H9 (cell line): Measurements from ENCODE around the gene PLEKHM1. TPM values are rescaled to one million over a fixed set of nuclear protein-coding genes. Genes with fewer than 3 reads are reported as not detected.

ENCODE experiments used
- DNase-seq: peaks from one replicate; pipeline ENCODE4 v3.0.0-alpha.2; 2017
- H2AFZ ChIP-seq: one replicate; pipeline ENCODE4 v1.6.1; 2013; ENCODE audit warnings: mild to moderate bottlenecking, low read length, control low read depth, moderate library complexity
- H2AK5ac ChIP-seq: 2 replicates; pipeline ENCODE4 v1.6.1; 2013; ENCODE audit warnings: low read length, control low read depth, mixed read lengths; ENCODE audit not compliant: insufficient read length
- H2BK120ac ChIP-seq: one replicate; pipeline ENCODE4 v1.6.1; 2013; ENCODE audit warnings: low read depth, mild to moderate bottlenecking, low read length, control low read depth, inconsistent platforms; ENCODE audit not compliant: poor library complexity, severe bottlenecking
- H2BK12ac ChIP-seq: 2 replicates; pipeline ENCODE4 v1.6.1; 2013; ENCODE audit warnings: low read length, control low read depth, mixed read lengths, low read depth; ENCODE audit not compliant: insufficient read length
- H2BK15ac ChIP-seq: 2 replicates; pipeline ENCODE4 v1.6.1; 2013; ENCODE audit warnings: low read depth, low read length, control low read depth
- H2BK20ac ChIP-seq: one replicate; pipeline ENCODE4 v1.6.1; 2013; ENCODE audit warnings: low read depth, mild to moderate bottlenecking, low read length, control low read depth, inconsistent platforms; ENCODE audit not compliant: poor library complexity, severe bottlenecking
- H2BK5ac ChIP-seq: 2 replicates; pipeline ENCODE4 v1.6.1; 2013; ENCODE audit warnings: low read length, control low read depth, mixed read lengths; ENCODE audit not compliant: insufficient read length
- H3K14ac ChIP-seq: 2 replicates; pipeline ENCODE4 v1.6.1; 2013; ENCODE audit warnings: low read length, control low read depth; ENCODE audit not compliant: insufficient read depth
- H3K18ac ChIP-seq: 2 replicates; pipeline ENCODE4 v1.6.1; 2013; ENCODE audit warnings: low read depth, mild to moderate bottlenecking, mixed read lengths, low read length, control low read depth; ENCODE audit not compliant: insufficient read length
- H3K23ac ChIP-seq: 2 replicates; pipeline ENCODE4 v1.6.1; 2013; ENCODE audit warnings: low read length, control low read depth, mixed read lengths, low read depth; ENCODE audit not compliant: insufficient read length
- H3K23me2 ChIP-seq: 2 replicates; pipeline ENCODE4 v1.6.1; 2013; ENCODE audit warnings: low read depth, mild to moderate bottlenecking, mixed read lengths, low read length, control low read depth; ENCODE audit not compliant: insufficient read length, poor library complexity, severe bottlenecking
- H3K27ac ChIP-seq: 2 replicates; pipeline ENCODE4 v1.5.1; 2013; ENCODE audit warnings: low read length, control low read depth, mixed read lengths, low read depth; ENCODE audit not compliant: insufficient read length
- H3K27me3 ChIP-seq: 2 replicates; pipeline ENCODE4 v1.6.1; 2013; ENCODE audit warnings: low read length, control low read depth, inconsistent platforms; ENCODE audit not compliant: insufficient read depth
- H3K4ac ChIP-seq: 2 replicates; pipeline ENCODE4 v1.6.1; 2013; ENCODE audit warnings: low read depth, mild to moderate bottlenecking, control low read depth, inconsistent platforms, low read length, moderate library complexity
- H3K4me1 ChIP-seq: 2 replicates; pipeline ENCODE4 v1.6.1; 2013; ENCODE audit warnings: low read length, control low read depth, inconsistent platforms; ENCODE audit not compliant: insufficient read depth
- H3K4me2 ChIP-seq: 2 replicates; pipeline ENCODE4 v1.6.1; 2013; ENCODE audit warnings: low read length, control low read depth, mixed read lengths; ENCODE audit not compliant: insufficient read length, insufficient read depth
- H3K56ac ChIP-seq: 2 replicates; pipeline ENCODE4 v1.6.1; 2013; ENCODE audit warnings: low read depth, mild to moderate bottlenecking, mixed read lengths, low read length, control low read depth; ENCODE audit not compliant: insufficient read length
- H3K79me1 ChIP-seq: 2 replicates; pipeline ENCODE4 v1.6.1; 2013; ENCODE audit warnings: low read depth, mild to moderate bottlenecking, moderate library complexity, low read length, control low read depth, inconsistent platforms; ENCODE audit not compliant: insufficient read depth, poor library complexity, severe bottlenecking
- H3K79me2 ChIP-seq: 2 replicates; pipeline ENCODE4 v1.6.1; 2013; ENCODE audit warnings: low read length, control low read depth, inconsistent platforms; ENCODE audit not compliant: insufficient read depth
- H3K9ac ChIP-seq: 2 replicates; pipeline ENCODE4 v1.6.1; 2013; ENCODE audit warnings: low read length, control low read depth, mixed read lengths; ENCODE audit not compliant: insufficient read length; ENCODE audit errors: extremely low read depth
- H3K9me3 ChIP-seq: one replicate; pipeline ENCODE4 v1.6.1; 2013; ENCODE audit warnings: low read depth, low read length, inconsistent platforms; ENCODE audit not compliant: control insufficient read depth
- H3T11ph ChIP-seq: one replicate; pipeline ENCODE4 v1.6.1; 2013; ENCODE audit warnings: mild to moderate bottlenecking, low read length, control low read depth, inconsistent platforms
- H4K20me1 ChIP-seq: one replicate; pipeline ENCODE4 v1.6.1; 2013; ENCODE audit not compliant: control insufficient read depth, insufficient read length, insufficient read depth
- H4K5ac ChIP-seq: 2 replicates; pipeline ENCODE4 v1.6.1; 2013; ENCODE audit warnings: low read depth, mild to moderate bottlenecking, mixed read lengths, low read length, control low read depth; ENCODE audit not compliant: insufficient read length
- H4K8ac ChIP-seq: replicated peaks from 2 replicates; pipeline ENCODE4 v1.6.1; 2013; ENCODE audit warnings: low read length, control low read depth, mixed read lengths, low read depth; ENCODE audit not compliant: insufficient read length
- H4K91ac ChIP-seq: 2 replicates; pipeline ENCODE4 v1.6.1; 2013; ENCODE audit warnings: low read depth, mild to moderate bottlenecking, moderate library complexity, mixed read lengths, low read length, control low read depth; ENCODE audit not compliant: insufficient read length
- H3K27ac Mint-ChIP-seq, 3 experiments: 2 replicates in 2 of 3; 3 replicates in 1 of 3; pipeline ENCODE4 v1.8.0; 2020 to 2021; ENCODE audit warnings: mixed read lengths in 3 of 3, mild to moderate bottlenecking in 1 of 3, moderate library complexity in 1 of 3
- H3K27me3 Mint-ChIP-seq: 2 replicates; pipeline ENCODE4 v1.8.0; 2021; ENCODE audit warnings: low read depth, mild to moderate bottlenecking, moderate library complexity, mixed read lengths
- H3K36me3 Mint-ChIP-seq, 3 experiments: 2 replicates in 2 of 3; 3 replicates in 1 of 3; pipeline ENCODE4 v1.8.0; 2020 to 2021; ENCODE audit warnings: low read depth in 3 of 3, mixed read lengths in 3 of 3; ENCODE audit not compliant: insufficient read depth in 1 of 3
- H3K4me1 Mint-ChIP-seq, 2 experiments: 2 replicates each; pipeline ENCODE4 v1.8.0; 2020; ENCODE audit warnings: mixed read lengths in 2 of 2
- H3K4me3 Mint-ChIP-seq, 2 experiments: 2 replicates in 1 of 2; 3 replicates in 1 of 2; pipeline ENCODE4 v1.8.0; 2020 to 2021; ENCODE audit warnings: mild to moderate bottlenecking in 2 of 2, mixed read lengths in 2 of 2, moderate library complexity in 1 of 2
- H3K9me3 Mint-ChIP-seq, 2 experiments: 2 replicates in 1 of 2; 3 replicates in 1 of 2; pipeline ENCODE4 v1.8.0; 2020; ENCODE audit warnings: mild to moderate bottlenecking in 2 of 2, mixed read lengths in 2 of 2, moderate library complexity in 1 of 2
- CTCF ChIP-seq: fragments of 200-600 bp; sonication (generic); conservative IDR thresholded peaks from 3 replicates; pipeline ENCODE4 v1.8.0; 2021; ENCODE audit warnings: antibody characterized with exemption, mild to moderate bottlenecking
- WGBS: extraction: QIAGEN DNeasy Blood & Tissue Kit; methylation state at CpG from one replicate; pipeline ENCODE4 v1.1.7; 2013; ENCODE audit warnings: missing lambda C conversion rate, low lambda C conversion rate, mixed read lengths; ENCODE audit not compliant: insufficient read length; ENCODE audit errors: extremely low coverage; 5-methylcytosine and 5-hydroxymethylcytosine counted together
- total RNA-seq: library from RNA; stranded (reverse); gene quantifications from 2 replicates; pipeline ENCODE4 v1.2.1, GENCODE V29; 2021

PLEKHM1 gene
- total RNA-seq, 1 experiment from 2014 or later: 20.7 TPM

- DNase-seq: no peak
- H3K9me3 Mint-ChIP-seq: peaks cover under 1 to 2% of the 10 kb centered on the region in 2 experiments; a peak in 4 of 5 replicates
- no peaks in the 10 kb centered on the region for H3K4me1 ChIP-seq
Observed at GRCh38 chr17:45435481-45435880, 55.0 kb downstream of the PLEKHM1 start.

More at GRCh38 chr17:45435481-45435880, 55.0 kb downstream of the PLEKHM1 start:
- H3K27me3 ChIP-seq: peaks cover 3% of the 10 kb centered on the region; the same call in 1 of the 2 replicates
- no peak overlapping the region for H3K23ac ChIP-seq
- H3K27ac ChIP-seq: no peak overlapping the region
- H4K5ac ChIP-seq: no peak overlapping the region
- no peak overlapping the region for H4K8ac ChIP-seq
- TF ChIP-seq CTCF: no peak
- no peak overlapping the region for H3K18ac ChIP-seq
- Mint-ChIP-seq H3K36me3 (peaks cover 0 to 7% (median 0%) of the 10 kb centered on the region in 3 experiments; a peak in 2 of 7 replicates), H3K4me1 (peaks cover 29 to 38% of the 10 kb centered on the region in 2 experiments), H3K27ac (no peak overlapping the region), H3K4me3 (no peak overlapping the region), H3K27me3 (peaks cover 31% of the 10 kb centered on the region)
- H4K20me1 ChIP-seq: no peaks in the 10 kb centered on the region
- H3K79me1 ChIP-seq: no peaks in the 10 kb centered on the region
- no peak overlapping the region for H2AFZ ChIP-seq
- H3K4ac ChIP-seq: no peak overlapping the region
- no peak overlapping the region for H2AK5ac ChIP-seq
- H2BK12ac ChIP-seq: no peak overlapping the region
- H3K79me2 ChIP-seq: no peaks in the 10 kb centered on the region
- peaks cover 17% of the 10 kb centered on the region for H3K23me2 ChIP-seq
- H2BK15ac ChIP-seq: no peak overlapping the region
- H3K9ac ChIP-seq: no peak overlapping the region
- H2BK120ac ChIP-seq: no peak overlapping the region
- no peaks in the 10 kb centered on the region for H3K9me3 ChIP-seq
- whole genome bisulfite sequencing: no CpG with 5 or more reads among the region's 5 CpGs
- no peak overlapping the region for H3T11ph ChIP-seq
- no peak overlapping the region for H3K4me2 ChIP-seq
- no peak overlapping the region for H2BK20ac ChIP-seq
- H4K91ac ChIP-seq: no peak overlapping the region
- H2BK5ac ChIP-seq: no peak overlapping the region
- H3K14ac ChIP-seq: no peak overlapping the region
- no peak overlapping the region for H3K56ac ChIP-seq
